Stimulated activated CD4-positive, alpha-beta T cell treated with anti-CD3 and anti-CD28 coated beads, Interleukin-2, amount 100 ng/mL, for 48 hours (primary cell): ENCODE measurements around the gene MAPKAP1.

Experiments
- DNase-seq, 2 donors: peaks; one replicate each; pipeline ENCODE4 v3.0.0-alpha.2; 2020

Gene MAPKAP1

GRCh38 chr9:125507226-125507625 is 199.8 kb downstream of the MAPKAP1 start:
- DNase-seq: no peak

GRCh38 chr9:125505988-125506438 is 201.0 kb downstream of the MAPKAP1 start:
- DNase-seq: no peak

GRCh38 chr9:125504616-125505015 is 202.4 kb downstream of the MAPKAP1 start:
- DNase-seq: no peak

GRCh38 chr9:125497906-125498305 is 209.1 kb downstream of the MAPKAP1 start:
- no peak for DNase-seq

GRCh38 chr9:125497478-125497877 is 209.5 kb downstream of the MAPKAP1 start:
- no peak for DNase-seq

GRCh38 chr9:125496313-125496834 is 210.6 kb downstream of the MAPKAP1 start:
- no peak for DNase-seq

- DNase-seq: no peak
Observed at GRCh38 chr9:125495172-125496119, 211.6 kb downstream of the MAPKAP1 start.

GRCh38 chr9:125494653-125494915 is 212.4 kb downstream of the MAPKAP1 start:
- no peak for DNase-seq

GRCh38 chr9:125493881-125494652 is 212.9 kb downstream of the MAPKAP1 start:
- no peak for DNase-seq

GRCh38 chr9:125493384-125493783 is 213.6 kb downstream of the MAPKAP1 start:
- no peak for DNase-seq

- DNase-seq: no peak
Observed at GRCh38 chr9:125492719-125493118, 214.3 kb downstream of the MAPKAP1 start.

GRCh38 chr9:125487842-125488241 is 219.2 kb downstream of the MAPKAP1 start:
- DNase-seq: no peak

- no peak for DNase-seq
Observed at GRCh38 chr9:125486576-125486975, 220.4 kb downstream of the MAPKAP1 start.

GRCh38 chr9:125486152-125486508 is 220.9 kb downstream of the MAPKAP1 start:
- DNase-seq: no peak

- no peak for DNase-seq
Observed at GRCh38 chr9:125485471-125486151, 221.4 kb downstream of the MAPKAP1 start.

GRCh38 chr9:125484350-125485282 is 222.4 kb downstream of the MAPKAP1 start:
- DNase-seq: no peak

- no peak for DNase-seq
Observed at GRCh38 chr9:125483697-125484096, 223.3 kb downstream of the MAPKAP1 start.

- no peak for DNase-seq
Observed at GRCh38 chr9:125479846-125480615, 227.0 kb downstream of the MAPKAP1 start.

GRCh38 chr9:125477089-125477544 is 229.9 kb downstream of the MAPKAP1 start:
- no peak for DNase-seq

GRCh38 chr9:125476645-125477044 is 230.4 kb downstream of the MAPKAP1 start:
- DNase-seq: no peak

GRCh38 chr9:125475385-125475784 is 231.6 kb downstream of the MAPKAP1 start:
- no peak for DNase-seq
